IMR-90 (cell line): ENCODE results near the gene AFG1L. TPM values are rescaled to one million over a fixed set of nuclear protein-coding genes. Genes with fewer than 3 reads are reported as not detected.

ENCODE experiments used
- ATAC-seq: fragments of 200-7000 bp; cut with Tn5 transposase; 2 replicates; pipeline ENCODE4 v1.9.1; 2020; ENCODE audit warnings: low read depth, mild to moderate bottlenecking, moderate library complexity
- BruUV-seq: library from RNA; stranded (reverse); fragments of 400-500 nt; replicated peaks from 2 replicates; lab custom pipeline; 2021; lab: Mats Ljungman, UMichigan
- CTCF ChIA-PET: fragments of 300-600 bp; formaldehyde crosslinking; extraction: SDS; loops from one replicate; lab custom pipeline; 2021; ENCODE audit warnings: antibody characterized with exemption; lab: Yijun Ruan, JAX
- POLR2A ChIA-PET: fragments of 300-600 bp; sonication (Branson Sonifier 250); formaldehyde crosslinking; loops from one replicate; lab custom pipeline; 2022; ENCODE audit warnings: antibody characterized with exemption; ENCODE audit not compliant: unreplicated experiment; lab: Charles Lee
- DNase-seq: peaks from one replicate; pipeline ENCODE4 v3.0.0; 2013
- H2AFZ ChIP-seq: replicated peaks from 2 replicates; pipeline ENCODE3; 2013; ENCODE audit warnings: low read length, mild to moderate bottlenecking; ENCODE audit not compliant: poor library complexity
- H2AK5ac ChIP-seq: 2 replicates; pipeline ENCODE4 v1.6.1; 2013; ENCODE audit warnings: low read depth, low read length, inconsistent platforms
- H2AK9ac ChIP-seq: replicated peaks from 2 replicates; pipeline ENCODE3; 2013; ENCODE audit warnings: mild to moderate bottlenecking, low read depth, low read length, moderate library complexity; ENCODE audit not compliant: poor library complexity
- H2BK120ac ChIP-seq: 2 replicates; pipeline ENCODE4 v1.6.1; 2013; ENCODE audit warnings: low read depth, low read length, inconsistent platforms
- H2BK15ac ChIP-seq: 3 replicates; pipeline ENCODE4 v1.6.1; 2013; ENCODE audit warnings: low read depth, low read length, inconsistent platforms
- H2BK20ac ChIP-seq: 2 replicates; pipeline ENCODE4 v1.6.1; 2013; ENCODE audit warnings: low read depth, mild to moderate bottlenecking, inconsistent platforms, low read length, moderate library complexity
- H2BK5ac ChIP-seq: 2 replicates; pipeline ENCODE4 v1.6.1; 2013; ENCODE audit warnings: mild to moderate bottlenecking, low read depth, low read length, inconsistent platforms; ENCODE audit not compliant: poor library complexity, severe bottlenecking
- H3K14ac ChIP-seq: replicated peaks from 2 replicates; pipeline ENCODE4 v1.6.1; 2013; ENCODE audit warnings: low read depth, low read length, inconsistent platforms
- H3K18ac ChIP-seq: 2 replicates; pipeline ENCODE4 v1.6.1; 2013; ENCODE audit warnings: low read depth, low read length, control low read depth
- H3K23ac ChIP-seq: 2 replicates; pipeline ENCODE4 v1.6.1; 2013; ENCODE audit warnings: low read depth, low read length, inconsistent platforms
- H3K27ac ChIP-seq: 2 replicates; pipeline ENCODE4 v1.5.1; 2013; ENCODE audit warnings: mild to moderate bottlenecking, control low read depth, low read length; ENCODE audit not compliant: insufficient read depth
- H3K27me3 ChIP-seq: 2 replicates; pipeline ENCODE4 v1.6.1; 2013; ENCODE audit warnings: low read length; ENCODE audit not compliant: control insufficient read depth, insufficient read depth
- H3K36me3 ChIP-seq: 2 replicates; pipeline ENCODE4 v1.6.1; 2013; ENCODE audit warnings: low read length, mixed read lengths; ENCODE audit not compliant: control insufficient read depth, insufficient read depth
- H3K4ac ChIP-seq: 2 replicates; pipeline ENCODE4 v1.6.1; 2013; ENCODE audit warnings: low read depth, low read length, inconsistent platforms
- H3K4me1 ChIP-seq: 2 replicates; pipeline ENCODE4 v1.6.1; 2013; ENCODE audit warnings: low read length, mixed read lengths; ENCODE audit not compliant: control insufficient read depth, insufficient read depth
- H3K4me2 ChIP-seq: 2 replicates; pipeline ENCODE4 v1.6.1; 2013; ENCODE audit warnings: low read depth, mild to moderate bottlenecking, control low read depth, low read length, moderate library complexity
- H3K4me3 ChIP-seq: 2 replicates; pipeline ENCODE4 v1.5.1; 2013; ENCODE audit warnings: low read depth, mild to moderate bottlenecking, control low read depth, low read length, moderate library complexity; ENCODE audit not compliant: insufficient read depth
- H3K56ac ChIP-seq: 2 replicates; pipeline ENCODE4 v1.6.1; 2013; ENCODE audit warnings: low read length, inconsistent platforms; ENCODE audit not compliant: insufficient read depth; ENCODE audit errors: extremely low read depth
- H3K79me1 ChIP-seq, 2 experiments: 2 replicates each; pipeline ENCODE4 v1.6.1; 2013; ENCODE audit warnings: low read length in 2 of 2, inconsistent platforms in 1 of 2, low read depth in 1 of 2
- H3K9ac ChIP-seq: 2 replicates; pipeline ENCODE4 v1.6.1; 2013; ENCODE audit warnings: low read depth, low read length, control low read depth
- H3K9me1 ChIP-seq: 2 replicates; pipeline ENCODE4 v1.6.1; 2013; ENCODE audit warnings: low read length, inconsistent platforms; ENCODE audit not compliant: insufficient read depth
- H3K9me3 ChIP-seq: 2 replicates; pipeline ENCODE4 v1.6.1; 2013; ENCODE audit warnings: low read length; ENCODE audit not compliant: control insufficient read depth, insufficient read depth
- H4K20me1 ChIP-seq: 2 replicates; pipeline ENCODE4 v1.6.1; 2013; ENCODE audit warnings: low read length, inconsistent platforms; ENCODE audit not compliant: insufficient read depth
- H4K5ac ChIP-seq: 2 replicates; pipeline ENCODE4 v1.6.1; 2013; ENCODE audit warnings: mild to moderate bottlenecking, low read depth, low read length, control low read depth
- H4K8ac ChIP-seq, 2 experiments: 2 replicates each; pipeline ENCODE4 v1.6.1; 2013; ENCODE audit warnings: low read depth in 2 of 2, low read length in 2 of 2, control low read depth in 1 of 2, inconsistent platforms in 1 of 2
- H4K91ac ChIP-seq: 2 replicates; pipeline ENCODE4 v1.6.1; 2013; ENCODE audit warnings: low read depth, low read length, inconsistent platforms; ENCODE audit not compliant: insufficient read depth
- BHLHE40 ChIP-seq: fragments of 150-350 bp; IDR thresholded peaks from 2 replicates; pipeline ENCODE4 v1.6.1; 2016; ENCODE audit warnings: mild to moderate bottlenecking, low read depth, low read length
- CEBPB ChIP-seq: IDR thresholded peaks from 2 replicates; pipeline ENCODE4 v1.6.1; 2012; ENCODE audit warnings: low read depth, low read length, improper control_type of control experiment
- CHD1 ChIP-seq: IDR thresholded peaks from 2 replicates; pipeline ENCODE4 v1.6.1; 2012; ENCODE audit warnings: low read depth, low read length, improper control_type of control experiment
- FOS ChIP-seq: fragments of 150-350 bp; IDR thresholded peaks from 2 replicates; pipeline ENCODE4 v1.6.1; 2016; ENCODE audit warnings: low read depth, low read length
- MAFK ChIP-seq: IDR thresholded peaks from 2 replicates; pipeline ENCODE4 v1.6.1; 2012; ENCODE audit warnings: low read depth, low read length, improper control_type of control experiment
- MAZ ChIP-seq: IDR thresholded peaks from 2 replicates; pipeline ENCODE4 v1.6.1; 2012; ENCODE audit warnings: low read depth, mild to moderate bottlenecking, low read length, improper control_type of control experiment, moderate library complexity, borderline replicate concordance
- NFE2L2 ChIP-seq: fragments of 150-350 bp; IDR thresholded peaks from 2 replicates; pipeline ENCODE4 v1.6.1; 2016; ENCODE audit warnings: low read depth, mild to moderate bottlenecking, low read length
- POLR2A ChIP-seq: IDR thresholded peaks from 2 replicates; pipeline ENCODE4 v1.6.1; 2012; ENCODE audit warnings: mild to moderate bottlenecking, low read depth, low read length
- RAD21 ChIP-seq: IDR thresholded peaks from 2 replicates; pipeline ENCODE4 v1.6.1; 2012; ENCODE audit warnings: low read length, improper control_type of control experiment
- RCOR1 ChIP-seq: IDR thresholded peaks from 2 replicates; pipeline ENCODE4 v1.6.1; 2012; ENCODE audit warnings: mild to moderate bottlenecking, low read length, improper control_type of control experiment; ENCODE audit not compliant: insufficient replicate concordance
- SMC3 ChIP-seq: fragments of 150-350 bp; IDR thresholded peaks from 2 replicates; pipeline ENCODE4 v1.6.1; 2016; ENCODE audit warnings: low read depth, mild to moderate bottlenecking, antibody characterized with exemption, low read length, moderate library complexity
- WGBS, 2 experiments: methylation state at CpG; one replicate each; pipeline versions ENCODE4 v1.1.5 to v1.1.7; 2013; ENCODE audit warnings: missing lambda C conversion rate in 2 of 2; ENCODE audit not compliant: insufficient read length in 1 of 2; ENCODE audit errors: extremely low coverage in 2 of 2; 5-methylcytosine and 5-hydroxymethylcytosine counted together
- dilution Hi-C: fragments of 300-500 bp; cut with HindIII; formaldehyde crosslinking; loops from one replicate; pipeline ENCODE4 v1.14.3; 2018; ENCODE audit warnings: low sequenced_read_pairs; ENCODE audit not compliant: unreplicated experiment
- in situ Hi-C: fragments of 300-500 bp; cut with MboI; formaldehyde crosslinking; loops from 3 replicates; pipeline ENCODE4 v1.14.3; 2019; ENCODE audit warnings: low sequenced_read_pairs, inconsistent platforms, mixed read lengths
- intact Hi-C: fragments of 100-400 bp; cut with micrococcal nuclease; formaldehyde crosslinking; loops from 2 replicates; pipeline ENCODE4 v1.10.0; 2022
- polyA plus RNA-seq, 3 experiments: library from polyadenylated mRNA; depleted of rRNA; stranded (reverse); fragments of >200 nt; gene quantifications; 2 replicates each; pipeline ENCODE4 v1.2.3, GENCODE V29; 2012; ENCODE audit warnings: low replicate concordance in 1 of 3
- total RNA-seq: library from RNA; depleted of rRNA; stranded (reverse); fragments of >200 nt; gene quantifications from 2 replicates; pipeline ENCODE4 v1.2.3, GENCODE V29; 2012
- TF ChIP-seq, protein P1 (sequence below): conservative IDR thresholded peaks from 2 replicates; pipeline ENCODE4 v1.5.1; 2012; ENCODE audit warnings: mild to moderate bottlenecking, low read depth, low read length, improper control_type of control experiment
- TF ChIP-seq, protein P2 (sequence below): fragments of 150-350 bp; IDR thresholded peaks from 2 replicates; pipeline ENCODE4 v1.6.1; 2017; ENCODE audit warnings: mild to moderate bottlenecking, antibody characterized with exemption, low read length, low read depth

The AFG1L gene
- total and polyA plus RNA-seq, 2 of the 4 experiments (the other 2 are of a cell fraction): 1.0 to 2.0 TPM

DNA sequence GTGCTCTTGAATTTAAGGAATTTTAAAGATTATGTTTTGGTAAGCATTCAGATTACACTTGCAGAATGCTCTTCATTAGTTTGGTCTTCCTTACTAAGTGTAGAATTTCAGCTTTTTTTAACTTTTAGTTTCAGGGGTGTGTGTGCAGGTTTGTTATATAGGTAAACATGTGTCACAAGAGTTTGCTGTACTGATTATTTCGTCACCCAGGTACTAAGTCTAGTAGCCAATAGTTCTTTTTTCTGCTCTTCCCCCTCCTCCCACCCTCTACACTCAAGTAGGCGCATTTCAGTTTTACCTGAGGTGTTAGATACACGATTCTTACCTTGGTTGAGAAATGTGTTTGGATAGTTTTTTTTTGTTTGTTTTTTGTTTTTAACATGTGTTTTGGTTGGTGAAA, 68.3 kb downstream of the AFG1L start:
- in situ Hi-C loops: no loop called here
- Histone ChIP-seq H3K36me3 (no peaks in the 10 kb centered on the region), H2BK120ac (no peak overlapping the region), H3K4me2 (no peak overlapping the region), H3K27ac (no peak overlapping the region), H3K18ac (no peak overlapping the region), H4K91ac (no peak overlapping the region), H2BK20ac (no peak overlapping the region), H3K23ac (no peak overlapping the region), H3K14ac (no peak overlapping the region), H2AK5ac (no peak overlapping the region), H3K9me3 (no peaks in the 10 kb centered on the region), H4K20me1 (no peaks in the 10 kb centered on the region), H3K9ac (no peak overlapping the region), H3K4me3 (no peak overlapping the region), H3K9me1 (0 out of 2 replicates have a peak, but pooled peaks cover 4% of the 10 kb centered on the region), H2AK9ac (no peak overlapping the region), H3K27me3 (no peaks in the 10 kb centered on the region), H3K56ac (no peak overlapping the region), H3K4me1 (no peaks in the 10 kb centered on the region), H3K4ac (no peak overlapping the region), H2BK15ac (no peak overlapping the region), H2AFZ (no peak overlapping the region), H4K8ac (no peak overlapping the region), H2BK5ac (no peak overlapping the region), H3K79me1 (no peaks in the 10 kb centered on the region), H4K5ac (no peak overlapping the region)
- CTCF ChIA-PET: no interaction called here
- no CpG with 5 or more reads among the region's 3 CpGs for WGBS, 2 experiments
- DNase-seq (no peak), ATAC-seq (no peak)
- dilution Hi-C loops: no loop called here
- BruUV-seq: no TSS peak
- intact Hi-C loops: no loop called here
- no peak for TF ChIP-seq BHLHE40
- TF ChIP-seq RAD21: no peak
- no peak for TF ChIP-seq MAZ
- TF ChIP-seq, protein P1, sequence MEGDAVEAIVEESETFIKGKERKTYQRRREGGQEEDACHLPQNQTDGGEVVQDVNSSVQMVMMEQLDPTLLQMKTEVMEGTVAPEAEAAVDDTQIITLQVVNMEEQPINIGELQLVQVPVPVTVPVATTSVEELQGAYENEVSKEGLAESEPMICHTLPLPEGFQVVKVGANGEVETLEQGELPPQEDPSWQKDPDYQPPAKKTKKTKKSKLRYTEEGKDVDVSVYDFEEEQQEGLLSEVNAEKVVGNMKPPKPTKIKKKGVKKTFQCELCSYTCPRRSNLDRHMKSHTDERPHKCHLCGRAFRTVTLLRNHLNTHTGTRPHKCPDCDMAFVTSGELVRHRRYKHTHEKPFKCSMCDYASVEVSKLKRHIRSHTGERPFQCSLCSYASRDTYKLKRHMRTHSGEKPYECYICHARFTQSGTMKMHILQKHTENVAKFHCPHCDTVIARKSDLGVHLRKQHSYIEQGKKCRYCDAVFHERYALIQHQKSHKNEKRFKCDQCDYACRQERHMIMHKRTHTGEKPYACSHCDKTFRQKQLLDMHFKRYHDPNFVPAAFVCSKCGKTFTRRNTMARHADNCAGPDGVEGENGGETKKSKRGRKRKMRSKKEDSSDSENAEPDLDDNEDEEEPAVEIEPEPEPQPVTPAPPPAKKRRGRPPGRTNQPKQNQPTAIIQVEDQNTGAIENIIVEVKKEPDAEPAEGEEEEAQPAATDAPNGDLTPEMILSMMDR: no peak
- TF ChIP-seq SMC3: no peak
- no peak for TF ChIP-seq FOS
- TF ChIP-seq POLR2A: no peak
- TF ChIP-seq, protein P2, sequence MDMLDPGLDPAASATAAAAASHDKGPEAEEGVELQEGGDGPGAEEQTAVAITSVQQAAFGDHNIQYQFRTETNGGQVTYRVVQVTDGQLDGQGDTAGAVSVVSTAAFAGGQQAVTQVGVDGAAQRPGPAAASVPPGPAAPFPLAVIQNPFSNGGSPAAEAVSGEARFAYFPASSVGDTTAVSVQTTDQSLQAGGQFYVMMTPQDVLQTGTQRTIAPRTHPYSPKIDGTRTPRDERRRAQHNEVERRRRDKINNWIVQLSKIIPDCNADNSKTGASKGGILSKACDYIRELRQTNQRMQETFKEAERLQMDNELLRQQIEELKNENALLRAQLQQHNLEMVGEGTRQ: no peak
- no peak for TF ChIP-seq CHD1
- no peak for TF ChIP-seq MAFK
- TF ChIP-seq RCOR1: no peak
- TF ChIP-seq CEBPB: no peak
- no peak for TF ChIP-seq NFE2L2
- POLR2A ChIA-PET: no interaction called here
